Naive thymus-derived CD8-positive, alpha-beta T cell (primary cell): Measurements from ENCODE around the gene RHCG. TPM values are rescaled to one million over a fixed set of nuclear protein-coding genes. Genes with fewer than 3 reads are reported as not detected.

ENCODE experiments used
- ATAC-seq, 2 donors: fragments of 150-1000 bp; cut with Tn5 transposase in 1 of 2; sonication (Bioruptor Pico), chemical (Tn5 transposase) in 1 of 2; 1 replicate in 1 of 2; 2 replicates in 1 of 2; pipeline ENCODE4 v1.10.0; 2021; ENCODE audit warnings: mild to moderate bottlenecking in 2 of 2, moderate library complexity in 2 of 2
- POLR2A ChIA-PET: fragments of 350-600 bp; sonication (Branson Sonifier 250); formaldehyde crosslinking; loops from one replicate; lab custom pipeline; 2021; ENCODE audit warnings: antibody characterized with exemption; lab: Charles Lee
- DNase-seq, 10 donors: peaks; one replicate each; pipeline versions ENCODE4 v3.0.0 to v3.0.0-alpha.2; 2020 to 2022
- H3K27ac Mint-ChIP-seq, 10 donors: one replicate each; pipeline ENCODE4 v1.8.0; 2020 to 2022; ENCODE audit warnings: mild to moderate bottlenecking in 10 of 10, mixed read lengths in 10 of 10, moderate library complexity in 4 of 10, inconsistent platforms in 1 of 10
- H3K27me3 Mint-ChIP-seq, 5 donors: one replicate each; pipeline ENCODE4 v1.8.0; 2021 to 2022; ENCODE audit warnings: mixed read lengths in 5 of 5
- H3K36me3 Mint-ChIP-seq, 3 donors: one replicate each; pipeline ENCODE4 v1.8.0; 2020 to 2022; ENCODE audit warnings: mixed read lengths in 3 of 3, mild to moderate bottlenecking in 2 of 3, inconsistent platforms in 1 of 3
- H3K4me1 Mint-ChIP-seq, 4 donors: one replicate each; pipeline ENCODE4 v1.8.0; 2021 to 2022; ENCODE audit warnings: mixed read lengths in 4 of 4
- H3K4me3 Mint-ChIP-seq, 10 donors: one replicate each; pipeline ENCODE4 v1.8.0; 2020 to 2022; ENCODE audit warnings: mild to moderate bottlenecking in 10 of 10, mixed read lengths in 10 of 10, moderate library complexity in 6 of 10, inconsistent platforms in 1 of 10
- H3K9me3 Mint-ChIP-seq, 9 donors: one replicate each; pipeline ENCODE4 v1.8.0; 2020 to 2022; ENCODE audit warnings: mixed read lengths in 9 of 9, mild to moderate bottlenecking in 3 of 9, inconsistent platforms in 1 of 9, moderate library complexity in 1 of 9
- polyA plus RNA-seq, 3 donors: library from polyadenylated mRNA; unstranded; fragments of 300-500 nt; fragmentation: Illumina TruSeq; gene quantifications; one replicate each; pipeline ENCODE4 v1.2.3, GENCODE V29; 2021
- total RNA-seq, 8 experiments: library from RNA in 2 of 8; stranded (reverse) in 2 of 8; gene quantifications; one replicate each; pipeline ENCODE4 v1.2.3 and lab custom pipeline; 2021 to 2026

The RHCG gene
- total and polyA plus RNA-seq, 5 experiments from 2014 or later = not detected

DNA sequence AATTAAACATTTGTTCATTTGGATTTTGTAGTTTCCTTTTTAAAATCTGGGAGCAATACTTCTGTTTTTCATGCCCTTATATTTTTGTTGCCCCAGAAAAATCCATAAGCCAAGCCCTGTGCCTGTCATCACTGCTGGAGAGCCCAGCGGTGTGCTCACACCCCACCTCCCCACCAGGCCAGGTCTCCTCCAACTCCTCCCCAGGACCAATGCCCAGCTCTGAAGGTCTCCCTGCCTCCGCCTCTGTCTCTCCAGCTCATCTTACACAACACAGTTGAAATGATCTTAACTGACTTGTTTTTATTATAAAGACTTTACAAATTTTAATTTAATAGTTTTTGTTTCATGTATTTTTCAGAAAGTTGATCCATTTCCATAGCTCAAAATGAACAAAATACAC lies 66.4 kb downstream of the RHCG start:
- H3K4me3 Mint-ChIP-seq = peak overlapping the region in 4 of 10 donors; percentile 83 to 86 (median 84)

DNA sequence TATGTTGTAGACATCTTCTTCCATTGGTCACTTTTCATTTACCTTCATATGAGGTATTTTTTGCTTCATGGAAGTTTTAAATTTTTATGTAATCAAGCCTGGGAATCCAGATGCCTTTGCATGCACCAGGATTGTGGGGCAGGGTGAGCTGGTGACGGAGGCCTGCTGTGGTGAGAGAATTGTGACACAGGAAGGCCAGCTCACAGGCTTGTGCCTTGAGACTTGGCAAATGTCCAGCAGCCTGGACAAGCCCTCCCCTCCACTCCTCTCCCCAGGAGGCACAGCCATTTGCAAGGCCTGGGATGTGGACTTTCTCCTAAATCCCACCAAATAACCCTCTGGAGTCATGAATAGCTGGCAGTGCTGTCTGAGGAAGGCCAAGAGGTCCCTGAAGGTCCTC lies 67.4 kb downstream of the RHCG start:
- POLR2A ChIA-PET = no interaction called here

More for the DNA sequence above, 66.4 kb downstream of the RHCG start:
- Mint-ChIP-seq H3K27ac (no peak overlapping the region), H3K27me3 (peaks cover 13 to 33% (median 25%) of the 10 kb centered on the region in 5 donors), H3K9me3 (no peaks in the 10 kb centered on the region), H3K4me1 (peaks cover 5 to 8% (median 5%) of the 10 kb centered on the region in 4 donors), H3K36me3 (peaks cover 0 to 2% (median 0%) of the 10 kb centered on the region in 3 donors)
- POLR2A ChIA-PET = no interaction called here
- no peak for DNase-seq
- no peak for ATAC-seq

DNA sequence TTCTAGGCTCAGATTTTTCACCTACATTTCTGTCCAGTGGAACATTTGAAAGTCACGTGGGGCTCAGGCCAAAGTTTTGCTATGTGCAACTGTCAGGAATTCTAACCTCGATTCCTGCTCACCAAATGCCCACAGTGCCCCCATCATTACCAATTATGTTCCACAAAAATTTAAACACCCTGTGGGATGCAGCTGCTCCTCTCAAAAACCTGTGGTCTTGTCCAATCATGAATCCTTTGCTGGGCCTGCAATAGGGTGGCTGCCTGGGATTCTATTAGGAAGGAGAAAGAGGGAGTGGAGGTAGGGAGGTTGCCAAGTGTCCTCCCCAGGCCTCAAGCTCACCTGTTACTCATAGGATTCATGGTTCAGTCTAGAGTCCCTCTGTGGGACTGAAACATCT lies 68.1 kb downstream of the RHCG start:
- Mint-ChIP-seq H3K9me3 (no peaks in the 10 kb centered on the region), H3K27me3 (peaks cover 12 to 34% (median 28%) of the 10 kb centered on the region in 5 donors), H3K4me3 (no peak overlapping the region), H3K36me3 (peaks cover 0 to 2% (median 0%) of the 10 kb centered on the region in 3 donors), H3K27ac (no peak overlapping the region), H3K4me1 (peaks cover 5 to 8% (median 5%) of the 10 kb centered on the region in 4 donors)
- POLR2A ChIA-PET = interaction anchor here (0.6 kb wide), 1 partner anchor 74 kb away, joined by 5 read pairs; no protein-coding TSS in a partner anchor
- ATAC-seq (no peak), DNase-seq (no peak)

More for the DNA sequence above, 67.4 kb downstream of the RHCG start:
- Mint-ChIP-seq H3K9me3 (no peaks in the 10 kb centered on the region), H3K27ac (no peak overlapping the region), H3K4me3 (peak overlapping the region in 1 of 10 donors; percentile 19), H3K36me3 (peaks cover 0 to 2% (median 0%) of the 10 kb centered on the region in 3 donors), H3K4me1 (peaks cover 5 to 8% (median 5%) of the 10 kb centered on the region in 4 donors), H3K27me3 (peaks cover 12 to 34% (median 24%) of the 10 kb centered on the region in 5 donors)
- ATAC-seq = no peak
- DNase-seq = no peak

DNA sequence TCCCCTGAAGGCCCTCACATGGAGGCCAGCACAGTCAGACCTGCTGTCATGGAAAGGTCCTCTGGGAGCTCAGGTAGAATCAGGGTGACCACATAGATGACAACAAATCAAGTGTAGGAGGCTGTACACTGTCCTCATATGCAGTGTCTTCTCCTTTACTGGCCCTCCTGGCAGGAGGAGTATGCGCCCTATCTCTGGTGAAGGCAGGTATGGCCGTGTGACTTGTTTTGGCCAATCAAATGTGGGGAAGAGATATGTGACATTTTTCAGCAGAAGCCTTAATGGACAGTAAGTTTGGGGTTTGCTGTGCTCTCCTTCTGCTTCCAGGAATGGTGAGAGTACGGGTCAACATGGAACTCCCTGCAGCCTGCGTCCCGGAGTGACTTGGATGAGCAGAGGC lies 69.9 kb downstream of the RHCG start:
- H3K27me3 Mint-ChIP-seq = peaks cover 20 to 38% (median 32%) of the 10 kb centered on the region in 5 donors
- POLR2A ChIA-PET = no interaction called here
- H3K4me1 Mint-ChIP-seq = peaks cover 5 to 8% (median 5%) of the 10 kb centered on the region in 4 donors
- DNase-seq (no peak), ATAC-seq (no peak)
- H3K36me3 Mint-ChIP-seq = peaks cover 0 to 2% (median 0%) of the 10 kb centered on the region in 3 donors
- no peak overlapping the region for H3K4me3 Mint-ChIP-seq
- no peaks in the 10 kb centered on the region for H3K9me3 Mint-ChIP-seq
- H3K27ac Mint-ChIP-seq = no peak overlapping the region

DNA sequence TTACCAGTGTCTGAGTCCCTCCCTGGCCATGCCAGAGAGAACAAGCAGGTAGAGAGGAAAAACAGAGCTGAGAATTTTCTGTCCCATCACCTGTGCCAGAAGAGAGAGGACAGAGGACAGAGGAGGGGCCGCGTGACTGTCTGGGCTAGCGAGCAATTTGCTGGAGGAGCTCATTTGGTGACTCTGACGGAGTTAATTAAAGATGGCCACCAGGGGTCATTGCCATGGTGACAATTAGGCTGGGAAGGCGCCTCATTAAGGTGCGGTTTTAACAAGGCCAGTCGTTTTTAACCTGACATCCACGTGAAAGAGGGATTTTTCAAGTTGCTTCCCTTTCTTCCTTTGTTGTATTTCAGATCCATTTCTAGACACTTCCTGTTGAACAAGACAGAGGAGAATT lies 72.4 kb downstream of the RHCG start:
- POLR2A ChIA-PET = no interaction called here
- no peak overlapping the region for H3K27ac Mint-ChIP-seq
- no peak for DNase-seq

More for the DNA sequence above, 72.4 kb downstream of the RHCG start:
- peaks cover 0 to 9% (median 0%) of the 10 kb centered on the region in 3 donors for H3K36me3 Mint-ChIP-seq
- H3K9me3 Mint-ChIP-seq = no peaks in the 10 kb centered on the region
- H3K4me3 Mint-ChIP-seq = no peak overlapping the region
- no peaks in the 10 kb centered on the region for H3K4me1 Mint-ChIP-seq
- ATAC-seq = no peak
- H3K27me3 Mint-ChIP-seq = peaks cover 25 to 55% (median 39%) of the 10 kb centered on the region in 5 donors

Other genes starting within 250 kb of the RHCG start
- gene POLG, start 161.8 kb downstream of the RHCG start, total RNA-seq = 100 to 1,000 TPM; 128 to 130 TPM
- 10 to 100 TPM; 29.9 to 54.5 (median 35.3) TPM for gene POLG, start 161.8 kb downstream of the RHCG start, polyA plus RNA-seq
- gene TICRR, start 78.9 kb upstream of the RHCG start, total RNA-seq = under 1 TPM; 0.05 to 0.16 TPM
- not detected for gene TICRR, start 78.9 kb upstream of the RHCG start, polyA plus RNA-seq
- gene KIF7, start 158.9 kb upstream of the RHCG start, total RNA-seq = under 1 TPM in 1 of 2 experiments, not detected in 1; 0.10 TPM
- under 1 TPM in 1 of 3 donors, not detected in 2; 0.17 TPM for gene KIF7, start 158.9 kb upstream of the RHCG start, polyA plus RNA-seq
- gene PLIN1, start 182.8 kb upstream of the RHCG start, total RNA-seq = 1 to 10 TPM in 1 of 2 experiments, under 1 TPM in 1; 0.96 to 2.2 TPM
- not detected for gene PLIN1, start 182.8 kb upstream of the RHCG start, polyA plus RNA-seq
- 1 to 10 TPM; 3.5 to 3.8 TPM for gene PEX11A, start 194.2 kb upstream of the RHCG start, total RNA-seq
- 1 to 10 TPM; 2.3 to 2.7 (median 2.5) TPM for gene PEX11A, start 194.2 kb upstream of the RHCG start, polyA plus RNA-seq
- under 1 TPM in 1 of 2 experiments, not detected in 1; 0.19 TPM for gene WDR93, start 194.2 kb upstream of the RHCG start, total RNA-seq
- under 1 TPM in 1 of 3 donors, not detected in 2; 0.33 TPM for gene WDR93, start 194.2 kb upstream of the RHCG start, polyA plus RNA-seq